Naive thymus-derived CD4-positive, alpha-beta T cell (primary cell): ENCODE data around the gene ARFRP1. TPM values are rescaled to one million over a fixed set of nuclear protein-coding genes. Genes with fewer than 3 reads are reported as not detected.
A peak's percentile ranks its signal among the peaks of the same experiment; 100 is the strongest.

Experiments
- ATAC-seq: fragments of 150-1000 bp; cut with Tn5 transposase; 2 replicates; pipeline ENCODE4 v1.10.0; 2021; ENCODE audit warnings: mild to moderate bottlenecking, moderate library complexity
- CTCF ChIA-PET: fragments of 350-600 bp; sonication (Branson Sonifier 250); formaldehyde crosslinking; loops from one replicate; lab custom pipeline; 2021; ENCODE audit warnings: antibody characterized with exemption; lab: Charles Lee
- POLR2A ChIA-PET: fragments of 350-600 bp; sonication (Branson Sonifier 250); formaldehyde crosslinking; loops from one replicate; lab custom pipeline; 2021; ENCODE audit warnings: antibody characterized with exemption, inconsistent platforms; lab: Charles Lee
- DNase-seq, 9 donors: peaks; one replicate each; pipeline versions ENCODE4 v3.0.0 to v3.0.0-alpha.2; 2020 to 2022; ENCODE audit warnings: mixed read lengths in 1 of 9
- H3K27ac ChIP-seq: one replicate; pipeline ENCODE4 v1.7.0; 2013; ENCODE audit warnings: mild to moderate bottlenecking, low read depth, low read length, moderate library complexity
- H3K27me3 ChIP-seq, 2 donors: one replicate each; pipeline ENCODE4 v1.7.0; 2013; ENCODE audit warnings: low read length in 2 of 2, mild to moderate bottlenecking in 2 of 2, moderate library complexity in 2 of 2; ENCODE audit not compliant: control insufficient read depth in 2 of 2, insufficient read depth in 2 of 2
- H3K36me3 ChIP-seq, 3 experiments: 1 replicate in 2 of 3; 2 replicates in 1 of 3; pipeline ENCODE4 v1.7.0; 2013; ENCODE audit warnings: low read length in 3 of 3, mild to moderate bottlenecking in 3 of 3, moderate library complexity in 1 of 3; ENCODE audit not compliant: insufficient read depth in 3 of 3, control insufficient read depth in 2 of 3
- H3K4me1 ChIP-seq, 2 donors: one replicate each; pipeline ENCODE4 v1.7.0; 2013; ENCODE audit warnings: low read length in 2 of 2, mild to moderate bottlenecking in 2 of 2, moderate library complexity in 1 of 2; ENCODE audit not compliant: control insufficient read depth in 2 of 2, insufficient read depth in 2 of 2
- H3K4me3 ChIP-seq: 2 replicates; pipeline ENCODE4 v1.7.0; 2013; ENCODE audit warnings: mild to moderate bottlenecking, low read length
- H3K9me3 ChIP-seq, 3 experiments: 1 replicate in 2 of 3; 2 replicates in 1 of 3; pipeline ENCODE4 v1.7.0; 2013; ENCODE audit warnings: low read length in 3 of 3; ENCODE audit not compliant: control insufficient read depth in 2 of 3
- H3K27ac Mint-ChIP-seq, 9 donors: one replicate each; pipeline ENCODE4 v1.8.0; 2020 to 2022; ENCODE audit warnings: mixed read lengths in 9 of 9, mild to moderate bottlenecking in 8 of 9, moderate library complexity in 5 of 9, inconsistent platforms in 2 of 9
- H3K27me3 Mint-ChIP-seq, 5 donors: one replicate each; pipeline ENCODE4 v1.8.0; 2021 to 2022; ENCODE audit warnings: mixed read lengths in 5 of 5, mild to moderate bottlenecking in 1 of 5
- H3K36me3 Mint-ChIP-seq, 5 donors: one replicate each; pipeline ENCODE4 v1.8.0; 2020 to 2022; ENCODE audit warnings: mixed read lengths in 5 of 5, mild to moderate bottlenecking in 3 of 5, inconsistent platforms in 1 of 5
- H3K4me1 Mint-ChIP-seq, 7 donors: one replicate each; pipeline ENCODE4 v1.8.0; 2020 to 2022; ENCODE audit warnings: mixed read lengths in 7 of 7, mild to moderate bottlenecking in 3 of 7, inconsistent platforms in 1 of 7
- H3K4me3 Mint-ChIP-seq, 10 donors: one replicate each; pipeline ENCODE4 v1.8.0; 2020 to 2022; ENCODE audit warnings: mild to moderate bottlenecking in 10 of 10, mixed read lengths in 10 of 10, moderate library complexity in 6 of 10, inconsistent platforms in 2 of 10
- H3K9me3 Mint-ChIP-seq, 11 donors: one replicate each; pipeline ENCODE4 v1.8.0; 2020 to 2022; ENCODE audit warnings: mixed read lengths in 11 of 11, mild to moderate bottlenecking in 4 of 11, inconsistent platforms in 1 of 11, moderate library complexity in 1 of 11
- intact Hi-C, 2 donors: fragments of 100-400 bp; cut with micrococcal nuclease; formaldehyde crosslinking; loops; one replicate each; pipeline ENCODE4 v1.15.1; 2023
- polyA plus RNA-seq, 2 donors: library from polyadenylated mRNA; unstranded; fragments of 300-500 nt; fragmentation: Illumina TruSeq; gene quantifications; one replicate each; pipeline ENCODE4 v1.2.3, GENCODE V29; 2021
- total RNA-seq, 6 experiments: library from RNA in 5 of 6; stranded (reverse) in 5 of 6; gene quantifications; 1 replicate in 5 of 6; 2 replicates in 1 of 6; pipeline ENCODE4 v1.2.3 and lab custom pipeline; 2021 to 2026

Gene ARFRP1
- total and polyA plus RNA-seq, 7 experiments from 2014 or later = 55.4 to 108 (median 89.1) TPM

DNA sequence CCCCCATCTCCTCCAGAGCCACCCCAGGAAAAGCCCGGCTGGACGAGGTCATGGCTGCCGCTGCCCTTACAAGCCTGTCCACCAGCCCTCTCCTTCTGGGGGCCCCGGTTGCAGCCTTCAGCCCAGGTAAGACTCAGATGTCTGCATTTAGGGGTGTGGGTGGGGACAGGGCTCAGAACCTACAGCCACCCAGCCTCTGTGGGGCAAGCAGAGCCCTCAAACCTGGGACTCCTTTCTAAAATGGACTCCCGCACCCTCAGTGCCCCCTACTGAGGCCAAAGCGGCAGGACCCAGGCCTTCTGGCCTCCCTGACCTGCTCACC is 33.5 kb upstream of the ARFRP1 start:
- ATAC-seq (no peak), DNase-seq (no peak)
- peaks cover 0 to 4% (median 0%) of the 10 kb centered on the region in 5 donors for H3K36me3 Mint-ChIP-seq
- H3K9me3 Mint-ChIP-seq = no peaks in the 10 kb centered on the region
- Histone ChIP-seq H3K27me3 (no peaks in the 10 kb centered on the region), H3K4me1 (peaks cover 12 to 19% of the 10 kb centered on the region in 2 donors), H3K4me3 (peak overlapping the region; percentile 69), H3K36me3 (peaks cover 0 to 24% (median 0%) of the 10 kb centered on the region in 3 experiments), H3K9me3 (no peaks in the 10 kb centered on the region), H3K27ac (peak overlapping the region; percentile 71)
- intact Hi-C loops = loop anchor here in 1 of 2 donors (5.0 kb wide), 1 partner anchor 34 kb away; the partner anchor contains the start of genes ARFRP1 and ZGPAT
- peak overlapping the region; percentile 25 to 84 (median 64) for H3K4me3 Mint-ChIP-seq
- ChIA-PET CTCF (interaction anchor here (1.2 to 1.5 kb wide), 4 partner anchors 9 to 203 kb away, joined by 4 to 7 read pairs (median 4); partner anchors contain the start of genes ARFRP1 and ZGPAT), POLR2A (interaction anchor here (1.2 to 9.9 kb wide), 6 partner anchors 10 to 124 kb away, joined by 3 to 137 read pairs (median 8); partner anchors contain the start of genes ARFRP1, TPD52L2 and ZGPAT)
- H3K4me1 Mint-ChIP-seq = peaks cover 0 to 9% (median 5%) of the 10 kb centered on the region in 7 donors
- H3K27ac Mint-ChIP-seq = peak overlapping the region in 2 of 9 donors; percentile 28 to 82
- no peaks in the 10 kb centered on the region for H3K27me3 Mint-ChIP-seq

DNA sequence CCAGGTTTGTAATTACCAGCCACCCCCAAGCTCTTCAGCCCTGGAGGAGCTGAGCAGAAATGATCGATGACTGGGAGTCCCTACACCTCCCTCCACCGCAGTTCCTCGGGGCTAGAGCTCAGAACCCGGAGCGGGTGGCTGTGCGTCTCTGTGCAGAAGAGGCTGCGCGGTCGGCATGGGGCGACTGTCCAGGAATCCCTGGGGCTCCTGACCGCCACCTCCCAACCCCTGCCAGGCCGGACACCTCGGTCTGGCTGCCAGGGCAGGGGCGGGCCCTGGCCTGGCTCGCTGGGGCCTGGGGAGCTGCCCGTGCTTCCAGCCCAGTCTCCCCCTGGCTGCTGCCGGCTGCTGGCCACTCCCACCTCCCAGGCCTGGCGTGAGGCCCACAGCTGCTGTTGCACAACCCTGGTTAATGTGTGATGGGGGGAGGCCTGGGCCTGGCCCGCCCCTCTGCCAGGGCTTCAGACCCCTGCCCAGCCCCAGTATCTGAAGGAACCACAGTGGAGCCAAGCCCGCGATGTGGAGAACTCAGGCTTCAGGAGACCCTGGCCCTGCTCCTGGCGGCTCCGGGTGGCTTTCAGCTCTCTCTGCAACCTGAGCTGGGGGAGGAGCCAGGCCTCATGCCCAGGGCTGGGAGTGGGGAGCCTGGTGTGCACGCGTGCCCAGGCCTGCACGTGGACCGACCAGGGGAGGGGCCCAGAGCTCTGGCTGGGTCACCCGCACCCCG is 33.0 kb upstream of the ARFRP1 start:
- Histone ChIP-seq H3K36me3 (peaks cover 0 to 27% (median 0%) of the 10 kb centered on the region in 3 experiments), H3K4me3 (peak overlapping the region; percentile 69), H3K9me3 (no peaks in the 10 kb centered on the region), H3K4me1 (peaks cover 17 to 25% of the 10 kb centered on the region in 2 donors), H3K27me3 (no peaks in the 10 kb centered on the region), H3K27ac (peak overlapping the region; percentile 71)
- CTCF ChIA-PET = interaction anchor here (0.6 to 1.5 kb wide), 8 partner anchors 10 to 299 kb away, joined by 3 to 7 read pairs (median 4); partner anchors contain the start of genes ARFRP1, TPD52L2 and ZGPAT
- ATAC-seq (peak; percentile 16), DNase-seq (peak in 7 of 9 donors; percentile 31 to 56 (median 50))
- POLR2A ChIA-PET = interaction anchor here (0.6 to 9.9 kb wide), 11 partner anchors 8 to 125 kb away, joined by 3 to 137 read pairs (median 3); partner anchors contain the start of genes ARFRP1, TPD52L2 and ZGPAT
- Mint-ChIP-seq H3K9me3 (no peaks in the 10 kb centered on the region), H3K4me1 (peaks cover 5 to 14% (median 9%) of the 10 kb centered on the region in 7 donors), H3K27me3 (no peaks in the 10 kb centered on the region), H3K36me3 (peaks cover 0 to 7% (median 0%) of the 10 kb centered on the region in 5 donors), H3K27ac (peak overlapping the region in 2 of 9 donors; percentile 38 to 82), H3K4me3 (peak overlapping the region; percentile 40 to 84 (median 66))
- intact Hi-C loops = loop anchor here in 1 of 2 donors (1.0 to 5.0 kb wide), 2 partner anchors 11 to 33 kb away; partner anchors contain the start of genes ARFRP1 and ZGPAT

DNA sequence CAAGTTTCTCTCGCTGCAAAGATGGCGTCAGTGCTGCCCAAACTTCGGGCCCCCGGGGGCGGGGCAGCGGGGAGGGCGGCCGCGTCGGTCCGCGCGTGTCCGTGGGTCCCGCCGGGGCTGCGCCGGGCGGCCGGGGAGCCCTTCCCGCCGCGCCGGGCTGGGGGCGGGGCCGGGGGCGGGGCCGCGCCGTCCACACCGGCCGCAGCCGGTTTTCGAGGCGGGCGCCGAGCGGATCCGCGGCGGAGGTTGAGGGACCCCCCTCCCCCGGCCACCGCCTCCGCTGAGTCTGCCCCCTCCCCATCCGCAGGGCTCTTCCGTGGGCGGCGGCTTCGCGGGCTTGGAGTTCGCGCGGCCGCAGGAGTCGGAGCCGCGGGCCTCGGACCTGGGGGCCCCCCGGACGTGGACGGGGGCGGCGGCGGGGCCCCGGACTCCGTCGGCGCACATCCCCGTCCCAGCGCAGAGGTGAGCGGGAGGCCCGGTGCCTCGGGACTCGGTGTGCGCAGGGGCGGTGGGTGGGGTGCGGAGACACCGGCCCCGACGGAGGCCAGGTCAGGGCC is 32.4 kb upstream of the ARFRP1 start:
- intact Hi-C loops = loop anchor here in 1 of 2 donors (1.0 to 5.0 kb wide), 2 partner anchors 11 to 33 kb away; partner anchors contain the start of genes ARFRP1 and ZGPAT
- H3K9me3 ChIP-seq = no peaks in the 10 kb centered on the region
- peak; percentile 39 to 69 (median 63) for DNase-seq
- peak overlapping the region; percentile 69 for H3K4me3 ChIP-seq
- ATAC-seq = peak; percentile 17
- H3K27ac ChIP-seq = peak overlapping the region; percentile 71
- H3K4me3 Mint-ChIP-seq = peak overlapping the region; percentile 23 to 84 (median 60)
- H3K27ac Mint-ChIP-seq = peak overlapping the region in 1 of 9 donors; percentile 38
- POLR2A ChIA-PET = interaction anchor here (0.6 to 9.9 kb wide), 12 partner anchors 8 to 125 kb away, joined by 3 to 137 read pairs (median 3); partner anchors contain the start of genes ARFRP1, TPD52L2 and ZGPAT
- H3K27me3 Mint-ChIP-seq = no peaks in the 10 kb centered on the region
- H3K4me1 Mint-ChIP-seq = peaks cover 7 to 20% (median 13%) of the 10 kb centered on the region in 7 donors
- no peaks in the 10 kb centered on the region for H3K9me3 Mint-ChIP-seq
- peaks cover 0 to 7% (median 0%) of the 10 kb centered on the region in 5 donors for H3K36me3 Mint-ChIP-seq
- peaks cover 0 to 34% (median 0%) of the 10 kb centered on the region in 3 experiments for H3K36me3 ChIP-seq
- H3K4me1 ChIP-seq = peaks cover 21 to 29% of the 10 kb centered on the region in 2 donors
- CTCF ChIA-PET = interaction anchor here (0.6 to 1.5 kb wide), 8 partner anchors 9 to 299 kb away, joined by 3 to 7 read pairs (median 4); partner anchors contain the start of genes ARFRP1, TPD52L2 and ZGPAT
- no peaks in the 10 kb centered on the region for H3K27me3 ChIP-seq

DNA sequence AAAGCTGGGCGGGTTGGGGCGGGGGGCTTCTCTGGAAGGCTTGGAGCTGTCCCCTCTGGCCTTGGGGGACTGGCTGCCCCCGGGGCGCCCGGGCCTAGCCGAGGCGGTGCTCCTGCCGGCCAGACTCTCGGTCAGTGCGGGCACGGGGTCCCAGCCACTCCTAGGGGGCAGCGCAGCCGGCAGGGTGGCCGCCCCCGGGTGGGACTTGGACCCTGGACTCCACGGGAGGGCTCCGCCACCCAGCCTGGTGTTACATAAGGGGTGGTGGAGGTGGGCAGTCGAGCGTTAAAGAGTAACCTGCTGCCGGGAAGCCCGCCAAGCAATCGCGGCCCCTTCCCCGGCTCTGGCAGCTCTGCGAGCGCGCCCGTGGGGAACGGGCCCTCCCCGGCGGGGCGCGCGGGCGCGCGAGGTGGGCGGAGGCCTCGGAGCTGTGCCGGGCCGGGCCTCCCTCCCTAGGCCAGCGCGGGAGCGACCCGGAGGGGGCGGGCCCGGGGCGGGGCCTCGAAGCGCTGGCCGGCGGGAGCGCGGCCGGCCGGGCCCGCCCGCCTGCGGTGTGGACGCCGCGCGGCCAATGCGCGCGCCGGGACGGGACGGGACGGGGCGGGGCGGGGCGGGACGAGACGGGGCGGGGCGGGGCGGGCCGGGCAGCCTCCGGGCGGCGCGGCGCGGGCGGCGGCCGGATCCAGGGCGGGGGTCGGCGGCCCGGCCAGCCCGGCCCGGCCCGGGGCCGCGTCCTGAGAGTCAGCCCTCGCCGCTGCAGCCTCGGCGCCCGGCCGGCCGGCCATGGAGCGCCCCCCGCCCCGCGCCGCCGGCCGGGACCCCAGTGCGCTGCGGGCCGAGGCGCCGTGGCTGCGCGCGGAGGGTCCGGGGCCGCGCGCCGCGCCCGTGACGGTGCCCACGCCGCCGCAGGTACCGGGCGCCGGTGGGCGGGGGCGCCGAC is 31.6 kb upstream of the ARFRP1 start, which contains the start of gene SLC2A4RG:
TSS of gene SLC2A4RG (plus strand) at position 647 of the 940 bp plus-strand sequence. CDS start at position 784, 137 bp downstream.
- ChIA-PET CTCF (interaction anchor here (1.7 kb wide), 1 partner anchor 32 kb away, joined by 6 read pairs; the partner anchor contains the start of genes ARFRP1 and ZGPAT), POLR2A (interaction anchor here (0.8 to 9.9 kb wide), 15 partner anchors 11 to 241 kb away, joined by 3 to 137 read pairs (median 5); partner anchors contain the start of genes ARFRP1, PRPF6, TPD52L2 and ZGPAT)
- peak within 1 kb of the TSS; percentile 99 for H3K4me3 ChIP-seq
- H3K4me1 Mint-ChIP-seq = peaks cover 7 to 20% (median 16%) of the 10 kb centered on the region in 7 donors
- peak within 1 kb of the TSS in 1 of 9 donors; percentile 38 for H3K27ac Mint-ChIP-seq
- ATAC-seq (peak; percentile 62), DNase-seq (peak; percentile 49 to 86 (median 69))
- no peaks in the 10 kb centered on the region for H3K9me3 ChIP-seq
- intact Hi-C loops = loop anchor here (1.0 to 10.0 kb wide), 8 partner anchors 9 to 945 kb away; partner anchors contain the start of genes ABHD16B (in 1 of the 2), ARFRP1 (in 1 of the 2), MRGBP (in 1 of the 2) and PTK6 (in 1 of the 2)
- H3K4me1 ChIP-seq = peaks cover 21 to 29% of the 10 kb centered on the region in 2 donors
- H3K4me3 Mint-ChIP-seq = peak within 1 kb of the TSS; percentile 33 to 92 (median 80)
- H3K27ac ChIP-seq = peak within 1 kb of the TSS; percentile 71
- no peaks in the 10 kb centered on the region for H3K9me3 Mint-ChIP-seq
- H3K27me3 Mint-ChIP-seq = no peaks in the 10 kb centered on the region
- no peaks in the 10 kb centered on the region for H3K27me3 ChIP-seq
- peaks cover 0 to 41% (median 0%) of the 10 kb centered on the region in 3 experiments for H3K36me3 ChIP-seq
- H3K36me3 Mint-ChIP-seq = peaks cover 0 to 9% (median 0%) of the 10 kb centered on the region in 5 donors

DNA sequence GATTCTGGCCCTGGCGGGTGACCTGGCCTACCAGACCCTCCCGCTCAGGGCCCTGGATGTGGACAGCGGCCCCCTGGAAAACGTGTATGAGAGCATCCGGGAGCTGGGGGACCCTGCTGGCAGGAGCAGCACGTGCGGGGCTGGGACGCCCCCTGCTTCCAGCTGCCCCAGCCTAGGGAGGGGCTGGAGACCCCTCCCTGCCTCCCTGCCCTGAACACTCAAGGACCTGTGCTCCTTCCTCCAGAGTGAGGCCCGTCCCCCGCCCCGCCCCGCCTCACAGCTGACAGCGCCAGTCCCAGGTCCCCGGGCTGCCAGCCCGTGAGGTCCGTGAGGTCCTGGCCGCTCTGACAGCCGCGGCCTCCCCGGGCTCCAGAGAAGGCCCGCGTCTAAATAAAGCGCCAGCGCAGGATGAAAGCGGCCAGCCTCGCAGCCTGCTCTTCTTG is 30.9 kb upstream of the ARFRP1 start:
- Histone ChIP-seq H3K36me3 (peaks cover 0 to 48% (median 0%) of the 10 kb centered on the region in 3 experiments), H3K9me3 (no peaks in the 10 kb centered on the region), H3K27ac (peak overlapping the region; percentile 67), H3K4me3 (peak overlapping the region; percentile 99), H3K27me3 (no peaks in the 10 kb centered on the region), H3K4me1 (peaks cover 21 to 29% of the 10 kb centered on the region in 2 donors)
- no peaks in the 10 kb centered on the region for H3K9me3 Mint-ChIP-seq
- DNase-seq (peak in 5 of 9 donors; percentile 33 to 48 (median 43)), ATAC-seq (no peak)
- no peak overlapping the region for H3K27ac Mint-ChIP-seq
- H3K36me3 Mint-ChIP-seq = peaks cover 0 to 14% (median 4%) of the 10 kb centered on the region in 5 donors
- intact Hi-C loops = loop anchor here (1.0 to 10.0 kb wide), 6 partner anchors 8 to 944 kb away; partner anchors contain the start of genes ABHD16B (in 1 of the 2), MRGBP (in 1 of the 2), PTK6 (in 1 of the 2) and SAMD10 (in 1 of the 2)
- no peaks in the 10 kb centered on the region for H3K27me3 Mint-ChIP-seq
- POLR2A ChIA-PET = interaction anchor here (0.6 to 9.9 kb wide), 20 partner anchors 10 to 242 kb away, joined by 3 to 137 read pairs (median 5); partner anchors contain the start of genes ARFRP1, PRPF6, RTEL1 and TNFRSF6B
- peak overlapping the region; percentile 27 to 92 (median 70) for H3K4me3 Mint-ChIP-seq
- peaks cover 10 to 25% (median 21%) of the 10 kb centered on the region in 7 donors for H3K4me1 Mint-ChIP-seq
- CTCF ChIA-PET = interaction anchor here (0.6 to 1.7 kb wide), 2 partner anchors 31 to 163 kb away, joined by 6 to 7 read pairs; partner anchors contain the start of genes ARFRP1 and ZGPAT
